Caco-2 (cell line): ENCODE results near the gene FBXO4. TPM values are rescaled to one million over a fixed set of nuclear protein-coding genes. Genes with fewer than 3 reads are reported as not detected.
"Not testable (repeated sequence)": the region's sequence is repeated elsewhere in the genome, so short reads cannot be mapped to it uniquely, and the experiment has no call there.

Source experiments
- BruUV-seq: library from RNA; stranded (reverse); fragments of 400-500 nt; replicated peaks from 2 replicates; lab custom pipeline; 2021; lab: Mats Ljungman, UMichigan
- CTCF ChIA-PET: fragments of 300-600 bp; sonication (Branson Sonifier 250); formaldehyde crosslinking; loops from one replicate; lab custom pipeline; 2022; ENCODE audit warnings: antibody characterized with exemption; lab: Charles Lee
- POLR2A ChIA-PET: fragments of 300-600 bp; sonication (Branson Sonifier 250); formaldehyde crosslinking; loops from one replicate; lab custom pipeline; 2022; ENCODE audit warnings: antibody characterized with exemption; lab: Charles Lee
- DNase-seq, 2 experiments: peaks; one replicate each; pipeline versions ENCODE4 v3.0.0 to v3.0.0-alpha.2; 2020 to 2022
- H3K27me3 ChIP-seq: replicated peaks from 2 replicates; pipeline ENCODE4 v1.6.0; 2011; ENCODE audit warnings: low read length; ENCODE audit not compliant: control insufficient read depth, insufficient read depth
- H3K36me3 ChIP-seq: 2 replicates; pipeline ENCODE4 v1.5.1; 2011; ENCODE audit warnings: low read length; ENCODE audit not compliant: control insufficient read depth, insufficient read depth
- H3K4me1 ChIP-seq: fragments of 250-450 bp; sonication (Bioruptor Pico); 2 replicates; pipeline ENCODE4 v1.5.1; 2020; ENCODE audit warnings: mild to moderate bottlenecking
- H3K4me3 ChIP-seq: 2 replicates; pipeline ENCODE4 v1.5.1; 2011; ENCODE audit warnings: low read depth, mild to moderate bottlenecking, control low read depth, low read length
- H3K9me3 ChIP-seq: fragments of 250-450 bp; sonication (Bioruptor Pico); 2 replicates; pipeline ENCODE4 v1.5.1; 2020; ENCODE audit warnings: mild to moderate bottlenecking, moderate library complexity
- H3K27ac Mint-ChIP-seq: one replicate; pipeline ENCODE4 v1.8.0; 2022; ENCODE audit warnings: mixed read lengths; ENCODE audit not compliant: unreplicated experiment
- H3K27me3 Mint-ChIP-seq: one replicate; pipeline ENCODE4 v1.8.0; 2022; ENCODE audit warnings: mixed read lengths; ENCODE audit not compliant: insufficient read depth, unreplicated experiment
- H3K36me3 Mint-ChIP-seq: one replicate; pipeline ENCODE4 v1.8.0; 2022; ENCODE audit warnings: mild to moderate bottlenecking, mixed read lengths; ENCODE audit not compliant: insufficient read depth, unreplicated experiment
- H3K4me1 Mint-ChIP-seq: one replicate; pipeline ENCODE4 v1.8.0; 2022; ENCODE audit warnings: low read depth, mixed read lengths; ENCODE audit not compliant: unreplicated experiment
- H3K4me3 Mint-ChIP-seq: one replicate; pipeline ENCODE4 v1.8.0; 2022; ENCODE audit warnings: mild to moderate bottlenecking, moderate library complexity, mixed read lengths; ENCODE audit not compliant: unreplicated experiment
- H3K9me3 Mint-ChIP-seq: one replicate; pipeline ENCODE4 v1.8.0; 2022; ENCODE audit warnings: mixed read lengths; ENCODE audit not compliant: unreplicated experiment
- CTCF ChIP-seq, 2 experiments: fragments of 200-600 bp in 1 of 2; IDR thresholded peaks; 1 replicate in 1 of 2; 2 replicates in 1 of 2; pipeline versions ENCODE4 v1.5.1 to v1.8.0; 2011 to 2022; ENCODE audit warnings: antibody characterized with exemption in 1 of 2, control low read depth in 1 of 2, inconsistent platforms in 1 of 2, low read depth in 1 of 2, low read length in 1 of 2, mild to moderate bottlenecking in 1 of 2, moderate library complexity in 1 of 2; ENCODE audit not compliant: insufficient read depth in 1 of 2, severe bottlenecking in 1 of 2, unreplicated experiment in 1 of 2
- intact Hi-C: fragments of 100-400 bp; cut with micrococcal nuclease; formaldehyde crosslinking; loops from one replicate; pipeline ENCODE4 v1.10.0; 2022; ENCODE audit not compliant: unreplicated experiment
- total RNA-seq: library from RNA; stranded (reverse); gene quantifications from 2 replicates; pipeline ENCODE4 v1.2.3, GENCODE V29; 2022

FBXO4 gene
- total RNA-seq, 1 experiment from 2014 or later = 9.7 TPM

DNA sequence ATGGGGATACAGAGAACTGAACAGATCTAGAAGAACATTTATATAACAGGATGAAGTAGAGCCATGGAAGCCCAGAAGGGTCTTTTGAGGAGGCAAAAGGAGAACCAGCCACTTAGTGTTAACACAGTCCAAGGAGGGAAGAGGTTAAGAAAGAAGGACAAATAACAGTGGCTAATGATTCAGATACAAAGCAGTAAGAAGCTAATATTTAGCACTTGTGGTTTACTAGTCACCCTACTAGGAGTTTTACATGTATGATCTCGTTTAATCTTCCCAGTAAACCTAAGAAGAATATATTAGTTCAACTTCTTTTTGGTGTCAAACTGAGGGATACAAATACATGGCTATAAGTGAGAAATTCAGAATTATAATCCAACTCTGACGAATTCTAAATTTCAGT lies 7.7 kb downstream of the FBXO4 start:
- intact Hi-C loops = no loop called here
- TF ChIP-seq CTCF (IDR thresholded peaks at IDR 0.05; ENCODE audit: insufficient read depth in 1 of 2, low read depth in 1 of 2, low read length in 1 of 2, severe bottlenecking in 1 of 2, unreplicated experiment in 1 of 2) = no peak
- Mint-ChIP-seq H3K4me3 (no peak overlapping the region), H3K4me1 (no peaks in the 10 kb centered on the region), H3K9me3 (no peaks in the 10 kb centered on the region), H3K27me3 (no peaks in the 10 kb centered on the region), H3K27ac (no peak overlapping the region), H3K36me3 (no peaks in the 10 kb centered on the region)
- Histone ChIP-seq H3K4me1 (no peaks in the 10 kb centered on the region), H3K36me3 (peaks cover 3% of the 10 kb centered on the region), H3K27me3 (no peaks in the 10 kb centered on the region), H3K4me3 (no peak overlapping the region), H3K9me3 (no peaks in the 10 kb centered on the region)
- DNase-seq = no peak
- ChIA-PET CTCF (no interaction called here), POLR2A (no interaction called here)
- BruUV-seq = no TSS peak

DNA sequence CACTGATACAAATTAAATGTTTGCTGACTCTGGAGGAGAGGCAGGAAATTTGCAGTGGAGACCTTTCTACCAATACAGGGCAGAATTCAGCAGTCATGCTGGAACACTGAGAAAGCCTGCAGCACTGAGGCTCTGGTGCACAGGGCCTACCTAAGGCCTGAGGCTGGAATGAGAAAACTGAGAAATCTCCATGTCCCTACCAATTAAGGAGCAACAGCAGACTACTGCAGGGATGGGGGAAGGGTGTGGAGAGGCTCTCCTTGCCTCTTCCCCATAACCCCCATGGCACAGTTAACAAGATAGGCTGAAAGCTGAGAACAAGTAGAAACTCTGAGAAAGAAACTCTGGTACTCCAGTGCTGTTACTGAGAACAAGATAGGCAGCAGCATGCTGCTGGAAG lies 10.5 kb downstream of the FBXO4 start:
- no peak for DNase-seq
- H3K4me3 Mint-ChIP-seq = no peak overlapping the region
- H3K27me3 ChIP-seq = no peaks in the 10 kb centered on the region
- no peak overlapping the region for H3K4me3 ChIP-seq
- BruUV-seq = no TSS peak
- no peaks in the 10 kb centered on the region for H3K9me3 Mint-ChIP-seq
- no peak overlapping the region for H3K27ac Mint-ChIP-seq
- H3K36me3 Mint-ChIP-seq = no peaks in the 10 kb centered on the region
- ChIA-PET POLR2A (no interaction called here), CTCF (no interaction called here)
- no peaks in the 10 kb centered on the region for H3K9me3 ChIP-seq
- intact Hi-C loops = no loop called here
- no peaks in the 10 kb centered on the region for H3K27me3 Mint-ChIP-seq
- peaks cover 3% of the 10 kb centered on the region for H3K36me3 ChIP-seq
- H3K4me1 Mint-ChIP-seq = no peaks in the 10 kb centered on the region
- no peak for TF ChIP-seq CTCF (IDR thresholded peaks at IDR 0.05; ENCODE audit: insufficient read depth in 1 of 2, low read depth in 1 of 2, low read length in 1 of 2, severe bottlenecking in 1 of 2, unreplicated experiment in 1 of 2)
- H3K4me1 ChIP-seq = no peaks in the 10 kb centered on the region

- no peaks in the 10 kb centered on the region for H3K36me3 Mint-ChIP-seq
- Histone ChIP-seq H3K36me3 (no peaks in the 10 kb centered on the region), H3K4me3 (no peak overlapping the region), H3K27me3 (no peaks in the 10 kb centered on the region), H3K4me1 (no peaks in the 10 kb centered on the region), H3K9me3 (no peaks in the 10 kb centered on the region)
- intact Hi-C loops = no loop called here
- H3K9me3 Mint-ChIP-seq = no peaks in the 10 kb centered on the region
- no peaks in the 10 kb centered on the region for H3K4me1 Mint-ChIP-seq
- H3K27ac Mint-ChIP-seq = no peak overlapping the region
- no peak for TF ChIP-seq CTCF (IDR thresholded peaks at IDR 0.05; ENCODE audit: insufficient read depth in 1 of 2, low read depth in 1 of 2, low read length in 1 of 2, severe bottlenecking in 1 of 2, unreplicated experiment in 1 of 2)
- BruUV-seq = no TSS peak
- no peak overlapping the region for H3K4me3 Mint-ChIP-seq
- CTCF ChIA-PET = no interaction called here
- POLR2A ChIA-PET = no interaction called here
- no peak for DNase-seq
- H3K27me3 Mint-ChIP-seq = no peaks in the 10 kb centered on the region
Measured at GRCh38 chr5:41940641-41941040, 15.6 kb downstream of the FBXO4 start.

DNA sequence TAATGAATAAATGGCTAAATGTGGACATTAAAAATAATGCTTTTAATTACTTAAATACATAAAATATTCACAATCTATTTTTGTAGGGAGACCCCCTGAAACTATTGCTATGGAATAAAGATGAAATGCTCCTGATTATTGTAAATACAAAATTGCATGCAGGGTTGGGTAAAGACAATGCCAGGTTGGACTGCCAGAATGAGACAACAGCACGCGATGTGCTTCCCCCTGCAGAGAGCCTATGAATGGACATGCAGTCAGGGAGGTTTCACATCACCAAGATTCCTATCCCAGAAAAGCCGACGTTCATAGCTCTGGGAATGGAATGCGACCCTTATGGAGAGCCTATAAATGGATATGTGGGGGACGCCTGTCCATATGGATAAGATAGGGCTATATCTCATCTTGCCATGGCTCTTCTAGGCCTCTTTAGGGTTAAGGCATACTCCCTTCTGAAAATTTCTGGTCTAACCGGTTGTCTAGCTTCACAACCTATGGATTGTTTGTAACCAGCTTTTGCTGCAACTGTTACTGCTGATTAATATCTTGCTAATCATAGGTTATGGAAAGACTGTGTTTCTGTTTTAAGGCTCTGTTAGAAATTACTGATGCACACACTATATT lies 20.4 kb downstream of the FBXO4 start:
- H3K4me3 ChIP-seq, H3K4me3 Mint-ChIP-seq, POLR2A ChIA-PET, H3K9me3 Mint-ChIP-seq, H3K4me1 Mint-ChIP-seq, H3K4me1 ChIP-seq, DNase-seq, H3K9me3 ChIP-seq, CTCF ChIA-PET, H3K27ac Mint-ChIP-seq, BruUV-seq, H3K36me3 Mint-ChIP-seq, H3K27me3 Mint-ChIP-seq, H3K36me3 ChIP-seq, H3K27me3 ChIP-seq: not testable (repeated sequence)
- intact Hi-C loops = loop anchor here (1.0 kb wide), 1 partner anchor 72 kb away; no protein-coding TSS in a partner anchor
